Ishikawa (cell line): ENCODE results near the gene GRM7.

ENCODE experiments used
- CEBPB ChIP-seq: IDR thresholded peaks from 2 replicates; pipeline ENCODE4 v1.6.1; 2012
- CREB1 ChIP-seq: IDR thresholded peaks from 2 replicates; pipeline ENCODE4 v1.6.1; 2012; ENCODE audit warnings: low read depth
- EP300 ChIP-seq: IDR thresholded peaks from 2 replicates; pipeline ENCODE4 v1.6.1; 2012; ENCODE audit warnings: borderline replicate concordance
- FOXM1 ChIP-seq: IDR thresholded peaks from 2 replicates; pipeline ENCODE4 v1.6.1; 2012; ENCODE audit warnings: low read depth, borderline replicate concordance
- REST ChIP-seq: IDR thresholded peaks from 2 replicates; pipeline ENCODE4 v1.6.1; 2012; ENCODE audit warnings: low read depth, mild to moderate bottlenecking
- YY1 ChIP-seq: IDR thresholded peaks from 2 replicates; pipeline ENCODE4 v1.6.1; 2012; ENCODE audit warnings: low read depth

- TF ChIP-seq FOXM1 (no peak), REST (no peak), EP300 (no peak), CEBPB (no peak), YY1 (no peak), CREB1 (no peak)
Measured at GRCh38 chr3:7683426-7683825, 822.5 kb downstream of the GRM7 start.
